OCI-LY7 (cell line): ENCODE measurements around the gene DEDD2. TPM values are rescaled to one million over a fixed set of nuclear protein-coding genes. Genes with fewer than 3 reads are reported as not detected.

ENCODE experiments used
- BruUV-seq: library from RNA; stranded (reverse); fragments of 400-500 nt; replicated peaks from 2 replicates; lab custom pipeline; 2021; lab: Mats Ljungman, UMichigan
- CTCF ChIA-PET: fragments of 300-600 bp; sonication (Branson Sonifier 250); formaldehyde crosslinking; loops from one replicate; lab custom pipeline; 2022; ENCODE audit warnings: antibody characterized with exemption; ENCODE audit not compliant: unreplicated experiment; lab: Charles Lee
- POLR2A ChIA-PET: fragments of 300-600 bp; sonication (Branson Sonifier 250); formaldehyde crosslinking; loops from one replicate; lab custom pipeline; 2022; ENCODE audit warnings: antibody characterized with exemption; lab: Charles Lee
- DNase-seq: peaks from one replicate; pipeline ENCODE4 v3.0.0-alpha.2; 2015; ENCODE audit warnings: low spot score
- H2AFZ ChIP-seq: fragments of 200-600 bp; sonication (generic), shearing (Covaris generic); 2 replicates; pipeline ENCODE4 v1.6.1; 2014; ENCODE audit warnings: mild to moderate bottlenecking, antibody characterized with exemption, low read length, moderate library complexity
- H3K27ac ChIP-seq: fragments of 200-600 bp; sonication (generic); 2 replicates; pipeline ENCODE4 v1.5.1; 2014; ENCODE audit warnings: mixed run types, low read depth, mild to moderate bottlenecking, moderate library complexity, low read length, inconsistent platforms; ENCODE audit not compliant: poor library complexity, severe bottlenecking
- H3K36me3 ChIP-seq: fragments of 200-600 bp; sonication (generic); 2 replicates; pipeline ENCODE4 v1.6.1; 2014; ENCODE audit warnings: mild to moderate bottlenecking, antibody characterized with exemption, low read length, moderate library complexity, mixed read lengths; ENCODE audit not compliant: insufficient read depth
- H3K4me1 ChIP-seq: fragments of 200-600 bp; sonication (generic); 2 replicates; pipeline ENCODE4 v1.5.1; 2014; ENCODE audit warnings: mild to moderate bottlenecking, low read length; ENCODE audit not compliant: insufficient read depth, poor library complexity, severe bottlenecking
- H3K4me2 ChIP-seq: fragments of 200-600 bp; sonication (generic); 2 replicates; pipeline ENCODE4 v1.6.1; 2014; ENCODE audit warnings: mild to moderate bottlenecking, low read length
- H3K4me3 ChIP-seq: fragments of 200-600 bp; sonication (generic); 2 replicates; pipeline ENCODE4 v1.5.1; 2014; ENCODE audit warnings: mild to moderate bottlenecking, low read depth, low read length; ENCODE audit not compliant: poor library complexity, severe bottlenecking
- H3K79me2 ChIP-seq: fragments of 200-600 bp; sonication (generic); 2 replicates; pipeline ENCODE4 v1.6.1; 2016; ENCODE audit warnings: low read depth, mild to moderate bottlenecking, low read length, moderate library complexity, mixed read lengths; ENCODE audit not compliant: insufficient read depth
- H3K9me2 ChIP-seq: fragments of 200-600 bp; sonication (generic); 2 replicates; pipeline ENCODE4 v1.6.1; 2016; ENCODE audit warnings: mild to moderate bottlenecking, low read length, mixed read lengths; ENCODE audit not compliant: insufficient read depth
- H3K9me3 ChIP-seq: fragments of 200-600 bp; sonication (generic); 2 replicates; pipeline ENCODE4 v1.6.1; 2014; ENCODE audit warnings: mild to moderate bottlenecking, mixed run types, low read length, mixed read lengths
- H4K20me1 ChIP-seq: fragments of 200-600 bp; sonication (generic); 2 replicates; pipeline ENCODE4 v1.6.1; 2014; ENCODE audit warnings: mild to moderate bottlenecking, antibody characterized with exemption, low read length, moderate library complexity, mixed read lengths; ENCODE audit not compliant: insufficient read depth
- EZH2phosphoT487 ChIP-seq: fragments of 200-600 bp; sonication (generic); IDR thresholded peaks from 2 replicates; pipeline ENCODE4 v1.6.1; 2018; ENCODE audit warnings: low read depth, borderline replicate concordance, mild to moderate bottlenecking, mixed run types, antibody characterized with exemption, low read length, moderate library complexity, mixed read lengths
- intact Hi-C: fragments of 100-400 bp; cut with micrococcal nuclease; formaldehyde crosslinking; loops from one replicate; pipeline ENCODE4 v1.10.0; 2022; ENCODE audit not compliant: unreplicated experiment
- total RNA-seq, 2 experiments: library from RNA; depleted of rRNA in 1 of 2; stranded (reverse); fragments of >200 nt in 1 of 2; shearing (Covaris generic) in 1 of 2; gene quantifications; 2 replicates each; pipeline ENCODE4 v1.2.3, GENCODE V29; 2014 to 2022
- TF ChIP-seq, protein P1 (sequence below): fragments of 200-600 bp; sonication (generic); conservative IDR thresholded peaks from 2 replicates; pipeline ENCODE4 v1.5.1; 2014; ENCODE audit warnings: mild to moderate bottlenecking, antibody characterized with exemption, low read length, moderate library complexity, mixed read lengths

DEDD2 gene
- total RNA-seq, 2 experiments from 2014 or later = 15.5 to 41.9 TPM

GRCh38 chr19:42153672-42154433 is 63.6 kb downstream of the DEDD2 start:
- Histone ChIP-seq H3K9me3 (no peaks in the 10 kb centered on the region), H3K4me2 (peak overlapping the region; percentile 51), H3K4me3 (no peak overlapping the region), H2AFZ (no peak overlapping the region), H3K36me3 (no peaks in the 10 kb centered on the region), H3K27ac (no peak overlapping the region), H4K20me1 (no peaks in the 10 kb centered on the region), H3K79me2 (no peaks in the 10 kb centered on the region), H3K4me1 (peaks cover 16% of the 10 kb centered on the region), H3K9me2 (no peaks in the 10 kb centered on the region)
- TF ChIP-seq, protein P1, sequence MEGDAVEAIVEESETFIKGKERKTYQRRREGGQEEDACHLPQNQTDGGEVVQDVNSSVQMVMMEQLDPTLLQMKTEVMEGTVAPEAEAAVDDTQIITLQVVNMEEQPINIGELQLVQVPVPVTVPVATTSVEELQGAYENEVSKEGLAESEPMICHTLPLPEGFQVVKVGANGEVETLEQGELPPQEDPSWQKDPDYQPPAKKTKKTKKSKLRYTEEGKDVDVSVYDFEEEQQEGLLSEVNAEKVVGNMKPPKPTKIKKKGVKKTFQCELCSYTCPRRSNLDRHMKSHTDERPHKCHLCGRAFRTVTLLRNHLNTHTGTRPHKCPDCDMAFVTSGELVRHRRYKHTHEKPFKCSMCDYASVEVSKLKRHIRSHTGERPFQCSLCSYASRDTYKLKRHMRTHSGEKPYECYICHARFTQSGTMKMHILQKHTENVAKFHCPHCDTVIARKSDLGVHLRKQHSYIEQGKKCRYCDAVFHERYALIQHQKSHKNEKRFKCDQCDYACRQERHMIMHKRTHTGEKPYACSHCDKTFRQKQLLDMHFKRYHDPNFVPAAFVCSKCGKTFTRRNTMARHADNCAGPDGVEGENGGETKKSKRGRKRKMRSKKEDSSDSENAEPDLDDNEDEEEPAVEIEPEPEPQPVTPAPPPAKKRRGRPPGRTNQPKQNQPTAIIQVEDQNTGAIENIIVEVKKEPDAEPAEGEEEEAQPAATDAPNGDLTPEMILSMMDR = no peak
- no peak for TF ChIP-seq EZH2phosphoT487
- DNase-seq = no peak
- no TSS peak for BruUV-seq
- ChIA-PET CTCF (no interaction called here), POLR2A (no interaction called here)
- intact Hi-C loops = loop anchor here (2.0 kb wide), 1 partner anchor 21 kb away; the partner anchor contains the start of gene POU2F2

DNA sequence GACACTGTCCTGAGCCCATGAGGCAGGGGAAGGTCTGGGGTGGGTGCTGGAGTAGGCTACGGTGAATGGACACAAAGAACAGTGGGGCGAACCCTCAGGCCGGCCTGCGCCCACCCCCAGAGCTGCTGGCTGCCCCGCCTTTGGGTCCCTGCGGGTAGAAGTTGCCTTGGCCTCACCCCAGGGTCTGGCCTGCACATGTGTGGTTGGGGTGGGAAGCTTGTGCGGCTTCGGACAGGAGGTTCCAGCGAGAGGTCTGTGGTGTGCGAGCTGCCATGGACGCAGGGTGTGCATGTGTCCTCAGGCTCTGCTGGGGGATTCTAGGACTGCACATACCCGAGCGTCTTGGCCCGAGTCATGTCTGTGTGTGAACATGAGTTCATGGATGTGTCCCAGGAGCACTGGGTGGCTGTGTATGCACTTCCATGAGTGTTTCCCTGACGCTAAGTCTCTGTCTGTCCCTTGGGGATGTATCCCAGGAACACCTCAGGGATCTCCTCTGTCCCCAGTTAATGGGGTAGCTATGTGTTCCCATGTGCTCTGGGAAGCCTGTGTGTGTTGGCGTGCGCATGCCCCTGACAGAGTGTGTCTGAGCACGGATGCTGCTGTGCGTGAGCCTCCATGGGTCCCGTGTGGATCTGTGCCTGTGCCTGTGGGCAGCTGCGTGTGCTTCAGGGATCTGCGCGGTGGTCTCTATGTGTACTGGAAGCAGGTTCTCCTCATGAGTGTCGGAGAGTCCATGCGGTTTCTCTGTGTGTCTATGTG is 64.4 kb downstream of the DEDD2 start:
- TF ChIP-seq, protein P1 = no peak
- no peak for TF ChIP-seq EZH2phosphoT487
- intact Hi-C loops = no loop called here
- Histone ChIP-seq H3K4me1 (peaks cover 16% of the 10 kb centered on the region), H3K4me3 (no peak overlapping the region), H3K79me2 (no peaks in the 10 kb centered on the region), H3K27ac (no peak overlapping the region), H3K4me2 (no peak overlapping the region), H3K9me3 (no peaks in the 10 kb centered on the region), H3K36me3 (no peaks in the 10 kb centered on the region), H2AFZ (no peak overlapping the region), H3K9me2 (no peaks in the 10 kb centered on the region), H4K20me1 (no peaks in the 10 kb centered on the region)
- ChIA-PET POLR2A (no interaction called here), CTCF (no interaction called here)
- no peak for DNase-seq
- no TSS peak for BruUV-seq
